NK-92 (cell line): ENCODE measurements around the gene LRRC26.

Experiments
- DNase-seq: peaks from one replicate; lab custom pipeline; 2025; ENCODE audit not compliant: unreplicated experiment; lab: John Stamatoyannopoulos, UW

LRRC26 gene

GRCh38 chr9:137184881-137185660 is 15.2 kb upstream of the LRRC26 start:
- DNase-seq = no peak

GRCh38 chr9:137183980-137184595 is 14.2 kb upstream of the LRRC26 start:
- no peak for DNase-seq

GRCh38 chr9:137182836-137183235 is 13.0 kb upstream of the LRRC26 start:
- no peak for DNase-seq

GRCh38 chr9:137181680-137182079 is 11.8 kb upstream of the LRRC26 start:
- no peak for DNase-seq

- no peak for DNase-seq
These were observed 10.6 kb upstream of the LRRC26 start for GRCh38 chr9:137180491-137180890.

GRCh38 chr9:137179761-137180160 is 9.9 kb upstream of the LRRC26 start:
- no peak for DNase-seq

GRCh38 chr9:137178939-137179630 is 9.2 kb upstream of the LRRC26 start:
- DNase-seq = no peak

- DNase-seq = no peak
These were observed 8.5 kb upstream of the LRRC26 start for GRCh38 chr9:137178201-137178938.

GRCh38 chr9:137176302-137177182 is 6.7 kb upstream of the LRRC26 start:
- no peak for DNase-seq

GRCh38 chr9:137175345-137175961 is 5.6 kb upstream of the LRRC26 start:
- DNase-seq = no peak

- no peak for DNase-seq
These were observed 5.0 kb upstream of the LRRC26 start for GRCh38 chr9:137174722-137175293.

- DNase-seq = no peak
These were observed 4.2 kb upstream of the LRRC26 start for GRCh38 chr9:137173796-137174664.

GRCh38 chr9:137172901-137173795 is 3.3 kb upstream of the LRRC26 start:
- DNase-seq = no peak

GRCh38 chr9:137171149-137171900 is 1.5 kb upstream of the LRRC26 start:
- no peak for DNase-seq

GRCh38 chr9:137170486-137171148 is 766 bp upstream of the LRRC26 start:
- no peak for DNase-seq
